Bronchial epithelial cell (primary cell): ENCODE measurements around the gene DHX32. TPM values are rescaled to one million over a fixed set of nuclear protein-coding genes. Genes with fewer than 3 reads are reported as not detected.
"Not testable (repeated sequence)": the region's sequence is repeated elsewhere in the genome, so short reads cannot be mapped to it uniquely, and the experiment has no call there.

Source experiments
- DNase-seq: peaks from one replicate; pipeline ENCODE4 v3.0.0-alpha.2; 2010; ENCODE audit warnings: low read depth
- FAIRE-seq: peaks from 2 replicates; lab custom pipeline; 2011; peaks lifted over from hg19 to GRCh38; lab: Jason Lieb, UNC
- H3K27me3 ChIP-seq: 2 replicates; pipeline ENCODE4 v1.5.1; 2011; ENCODE audit warnings: low read length; ENCODE audit not compliant: control insufficient read depth, insufficient read depth
- H3K36me3 ChIP-seq: 2 replicates; pipeline ENCODE4 v1.5.1; 2011; ENCODE audit warnings: low read length; ENCODE audit not compliant: control insufficient read depth, insufficient read depth
- H3K4me3 ChIP-seq: 2 replicates; pipeline ENCODE4 v1.5.1; 2011; ENCODE audit warnings: mild to moderate bottlenecking, low read depth, low read length, control low read depth
- CTCF ChIP-seq: IDR thresholded peaks from 2 replicates; pipeline ENCODE4 v1.5.1; 2011; ENCODE audit warnings: mild to moderate bottlenecking, moderate library complexity, low read length, control low read depth, inconsistent platforms; ENCODE audit not compliant: insufficient read depth, severe bottlenecking
- total RNA-seq: library from RNA; depleted of rRNA; stranded (reverse); fragments of >200 nt; gene quantifications from 2 replicates; pipeline ENCODE4 v1.2.1, GENCODE V29; 2014

Gene DHX32
- 34.4 and 37.6 TPM in 2 replicates for total RNA-seq

GRCh38 chr10:125881192-125881591 is at the start of gene DHX32:
Gene DHX32 (minus strand): TSS chr10:125881292. CDS start chr10:125880824, 468 bp downstream.
- peaks cover 2% of the 10 kb centered on the region for H3K36me3 ChIP-seq
- FAIRE-seq, result no peak
- TF ChIP-seq CTCF, result no peak

GRCh38 chr10:125929618-125930017 is 48.5 kb upstream of the DHX32 start:
- TF ChIP-seq CTCF, result no peak
- no peaks in the 10 kb centered on the region for H3K36me3 ChIP-seq
- no peaks in the 10 kb centered on the region for H3K27me3 ChIP-seq
- DNase-seq (no peak), FAIRE-seq (no peak)
- no peak overlapping the region for H3K4me3 ChIP-seq

More at GRCh38 chr10:125881192-125881591, at the start of gene DHX32:
- H3K4me3 ChIP-seq, result no peak within 1 kb of the TSS
- H3K27me3 ChIP-seq, result no peaks in the 10 kb centered on the region
- DNase-seq, result no peak

- H3K4me3 ChIP-seq, result no peak overlapping the region
- DNase-seq (no peak), FAIRE-seq (no peak)
- no peaks in the 10 kb centered on the region for H3K36me3 ChIP-seq
- no peak for TF ChIP-seq CTCF
- H3K27me3 ChIP-seq, result no peaks in the 10 kb centered on the region
Observed at GRCh38 chr10:125928928-125929585, 48.0 kb upstream of the DHX32 start.

- DNase-seq, H3K4me3 ChIP-seq, FAIRE-seq, H3K36me3 ChIP-seq, H3K27me3 ChIP-seq: not testable (repeated sequence)
Observed at GRCh38 chr10:125927265-125927664, 46.2 kb upstream of the DHX32 start.

- no peaks in the 10 kb centered on the region for H3K27me3 ChIP-seq
- no peak overlapping the region for H3K4me3 ChIP-seq
- FAIRE-seq (no peak), DNase-seq (no peak)
- TF ChIP-seq CTCF, result no peak
- no peaks in the 10 kb centered on the region for H3K36me3 ChIP-seq
Observed at GRCh38 chr10:125926247-125926646, 45.2 kb upstream of the DHX32 start.

GRCh38 chr10:125925262-125925834 is 44.3 kb upstream of the DHX32 start:
- no peak for TF ChIP-seq CTCF
- Histone ChIP-seq H3K4me3 (no peak overlapping the region), H3K36me3 (no peaks in the 10 kb centered on the region), H3K27me3 (no peaks in the 10 kb centered on the region)
- DNase-seq (no peak), FAIRE-seq (no peak)

- H3K27me3 ChIP-seq, H3K4me3 ChIP-seq, FAIRE-seq, H3K36me3 ChIP-seq, DNase-seq: not testable (repeated sequence)
Observed at GRCh38 chr10:125921643-125922306, 40.7 kb upstream of the DHX32 start.

- H3K4me3 ChIP-seq, DNase-seq, FAIRE-seq, H3K36me3 ChIP-seq, H3K27me3 ChIP-seq: not testable (repeated sequence)
Observed at GRCh38 chr10:125917704-125918361, 36.7 kb upstream of the DHX32 start.
